ENCODE data around the gene METTL23.
"Not testable (repeated sequence)": the region's sequence is repeated elsewhere in the genome, so short reads cannot be mapped to it uniquely, and the experiment has no call there.

GRCh38 chr17:76698466-76698977 is 28.1 kb upstream of the METTL23 start:
- not testable (repeated sequence) for TF ChIP-seq CTCF, POLR2A, POLR2AphosphoS5 (IDR thresholded peaks at IDR 0.05)
